MCF 10A (cell line): ENCODE data around the gene LRRC10B. TPM values are rescaled to one million over a fixed set of nuclear protein-coding genes. Genes with fewer than 3 reads are reported as not detected.

Source experiments
- BruUV-seq: library from RNA; stranded (reverse); fragments of 400-500 nt; replicated peaks from 2 replicates; lab custom pipeline; 2021; lab: Mats Ljungman, UMichigan
- CTCF ChIA-PET: fragments of 300-600 bp; sonication (Branson Sonifier 250); formaldehyde crosslinking; extraction: SDS; loops from one replicate; lab custom pipeline; 2021; ENCODE audit warnings: antibody characterized with exemption, inconsistent platforms; lab: Yijun Ruan, JAX
- POLR2A ChIA-PET: fragments of 300-600, 350-650 bp; sonication (Branson Sonifier 250); formaldehyde crosslinking; extraction: SDS; loops from one replicate; lab custom pipeline; 2020; ENCODE audit warnings: antibody characterized with exemption, inconsistent platforms; lab: Yijun Ruan, JAX
- DNase-seq: peaks from one replicate; pipeline ENCODE4 v3.0.0-alpha.2; 2018; ENCODE audit not compliant: unreplicated experiment
- H3K27ac Mint-ChIP-seq: one replicate; pipeline ENCODE4 v1.8.0; 2022; ENCODE audit warnings: mild to moderate bottlenecking, low read depth, mixed read lengths; ENCODE audit not compliant: unreplicated experiment
- H3K27me3 Mint-ChIP-seq: one replicate; pipeline ENCODE4 v1.8.0; 2022; ENCODE audit warnings: mixed read lengths; ENCODE audit not compliant: insufficient read depth, unreplicated experiment
- H3K36me3 Mint-ChIP-seq: one replicate; pipeline ENCODE4 v1.8.0; 2022; ENCODE audit warnings: mild to moderate bottlenecking, moderate library complexity, mixed read lengths; ENCODE audit not compliant: insufficient read depth, unreplicated experiment
- H3K4me1 Mint-ChIP-seq: one replicate; pipeline ENCODE4 v1.8.0; 2022; ENCODE audit warnings: mixed read lengths; ENCODE audit not compliant: insufficient read depth, unreplicated experiment
- H3K4me3 Mint-ChIP-seq: one replicate; pipeline ENCODE4 v1.8.0; 2022; ENCODE audit warnings: mild to moderate bottlenecking, moderate library complexity, mixed read lengths; ENCODE audit not compliant: unreplicated experiment
- H3K9me3 Mint-ChIP-seq: one replicate; pipeline ENCODE4 v1.8.0; 2022; ENCODE audit warnings: mixed read lengths; ENCODE audit not compliant: unreplicated experiment
- CTCF ChIP-seq: fragments of 200-600 bp; IDR thresholded peaks from one replicate; pipeline ENCODE4 v1.8.0; 2022; ENCODE audit warnings: antibody characterized with exemption, mild to moderate bottlenecking; ENCODE audit not compliant: unreplicated experiment
- intact Hi-C: fragments of 100-400 bp; cut with micrococcal nuclease; formaldehyde crosslinking; loops from 2 replicates; pipeline ENCODE4 v1.14.1; 2022
- total RNA-seq: library from RNA; stranded (reverse); gene quantifications from 2 replicates; pipeline ENCODE4 v1.2.3, GENCODE V29; 2022

LRRC10B gene
- total RNA-seq, 1 experiment from 2014 or later = not detected

- peaks cover 9% of the 10 kb centered on the region for H3K4me1 Mint-ChIP-seq
- no peak overlapping the region for H3K27ac Mint-ChIP-seq
- no peak for DNase-seq
- BruUV-seq = no TSS peak
- ChIA-PET CTCF (no interaction called here), POLR2A (no interaction called here)
- no peak overlapping the region for H3K4me3 Mint-ChIP-seq
- TF ChIP-seq CTCF = no peak
- H3K27me3 Mint-ChIP-seq = no peaks in the 10 kb centered on the region
- H3K36me3 Mint-ChIP-seq = no peaks in the 10 kb centered on the region
- intact Hi-C loops = no loop called here
- H3K9me3 Mint-ChIP-seq = no peaks in the 10 kb centered on the region
Measured at GRCh38 chr11:61552108-61552635, 43.6 kb downstream of the LRRC10B start.

GRCh38 chr11:61553373-61554171 is 45.0 kb downstream of the LRRC10B start:
- CTCF ChIA-PET = interaction anchor here (0.6 to 1.2 kb wide), 3 partner anchors 8 to 85 kb away, joined by 3 to 4 read pairs (median 3); no protein-coding TSS in a partner anchor
- Mint-ChIP-seq H3K27me3 (no peaks in the 10 kb centered on the region), H3K4me3 (no peak overlapping the region), H3K36me3 (no peaks in the 10 kb centered on the region), H3K27ac (no peak overlapping the region), H3K9me3 (no peaks in the 10 kb centered on the region), H3K4me1 (peaks cover 9% of the 10 kb centered on the region)
- POLR2A ChIA-PET = no interaction called here
- no TSS peak for BruUV-seq
- intact Hi-C loops = no loop called here
- no peak for TF ChIP-seq CTCF
- DNase-seq = no peak

GRCh38 chr11:61554172-61554988 is 45.8 kb downstream of the LRRC10B start:
- TF ChIP-seq CTCF = no peak
- no peak overlapping the region for H3K27ac Mint-ChIP-seq
- BruUV-seq = no TSS peak
- DNase-seq = no peak
- no peak overlapping the region for H3K4me3 Mint-ChIP-seq
- H3K36me3 Mint-ChIP-seq = no peaks in the 10 kb centered on the region
- intact Hi-C loops = no loop called here
- H3K4me1 Mint-ChIP-seq = peaks cover 9% of the 10 kb centered on the region
- ChIA-PET CTCF (interaction anchor here (0.6 to 1.2 kb wide), 3 partner anchors 9 to 527 kb away, joined by 3 to 4 read pairs (median 3); no protein-coding TSS in a partner anchor), POLR2A (no interaction called here)
- H3K27me3 Mint-ChIP-seq = no peaks in the 10 kb centered on the region
- H3K9me3 Mint-ChIP-seq = no peaks in the 10 kb centered on the region
